ENCODE measurements around the gene RALGAPA1.

DNA sequence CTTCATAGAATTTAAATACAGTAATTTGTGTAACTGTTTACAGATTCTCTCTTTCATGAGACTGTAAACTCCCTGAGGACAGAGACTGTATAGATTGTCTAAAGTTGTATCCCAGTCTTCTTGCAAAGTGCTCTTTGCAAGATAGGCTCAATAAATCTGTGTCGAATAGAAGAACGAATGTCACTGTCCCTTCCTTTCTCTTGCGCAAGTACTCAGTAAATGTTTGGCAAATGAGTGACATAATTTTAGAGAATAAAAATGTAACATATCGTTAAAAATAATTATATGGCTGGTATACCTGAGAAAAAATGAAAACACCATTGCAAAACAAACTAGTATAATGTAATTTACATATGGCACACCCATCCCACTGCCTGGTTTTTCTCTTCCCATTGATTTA, 1.9 kb upstream of the RALGAPA1 start:
- TF ChIP-seq EZH2 (IDR thresholded peaks at IDR 0.05; ENCODE audit: insufficient read depth, poor library complexity, severe bottlenecking): no peak
- TF ChIP-seq EZH2phosphoT487 (IDR thresholded peaks at IDR 0.05; ENCODE audit: insufficient read depth, low read depth): no peak

Data from GM23248 (cell line).